Measurements from ENCODE around the gene COL4A2.

COL4A2 gene

GRCh38 chr13:110533771-110534670, 226.9 kb downstream of the COL4A2 start:
- no peak for DNase-seq (ENCODE audit: low read depth)

GRCh38 chr13:110535526-110535925, 228.4 kb downstream of the COL4A2 start:
- DNase-seq (ENCODE audit: low read depth) = no peak

- no peak for DNase-seq (ENCODE audit: low read depth)
These were observed 229.1 kb downstream of the COL4A2 start for GRCh38 chr13:110536006-110536693.

- DNase-seq (ENCODE audit: low read depth) = no peak
These were observed 231.5 kb downstream of the COL4A2 start for GRCh38 chr13:110538632-110539031.

GRCh38 chr13:110539894-110540293, 232.8 kb downstream of the COL4A2 start:
- DNase-seq (ENCODE audit: low read depth) = no peak

GRCh38 chr13:110540871-110541525, 233.9 kb downstream of the COL4A2 start:
- no peak for DNase-seq (ENCODE audit: low read depth)

GRCh38 chr13:110541526-110541920, 234.4 kb downstream of the COL4A2 start:
- no peak for DNase-seq (ENCODE audit: low read depth)

GRCh38 chr13:110542169-110542796, 235.2 kb downstream of the COL4A2 start:
- DNase-seq (ENCODE audit: low read depth) = no peak

GRCh38 chr13:110546378-110546777, 239.3 kb downstream of the COL4A2 start:
- DNase-seq (ENCODE audit: low read depth) = no peak

GRCh38 chr13:110546926-110547325, 239.8 kb downstream of the COL4A2 start:
- no peak for DNase-seq (ENCODE audit: low read depth)

GRCh38 chr13:110548891-110549794, 242.1 kb downstream of the COL4A2 start:
- DNase-seq (ENCODE audit: low read depth) = no peak

- no peak for DNase-seq (ENCODE audit: low read depth)
These were observed 242.7 kb downstream of the COL4A2 start for GRCh38 chr13:110549795-110550160.

- no peak for DNase-seq (ENCODE audit: low read depth)
These were observed 244.2 kb downstream of the COL4A2 start for GRCh38 chr13:110551284-110551683.

- DNase-seq (ENCODE audit: low read depth) = no peak
These were observed 245.7 kb downstream of the COL4A2 start for GRCh38 chr13:110552767-110553166.

- no peak for DNase-seq (ENCODE audit: low read depth)
These were observed 246.3 kb downstream of the COL4A2 start for GRCh38 chr13:110553417-110553816.

- no peak for DNase-seq (ENCODE audit: low read depth)
These were observed 247.2 kb downstream of the COL4A2 start for GRCh38 chr13:110554227-110554836.

- no peak for DNase-seq (ENCODE audit: low read depth)
These were observed 247.9 kb downstream of the COL4A2 start for GRCh38 chr13:110554946-110555345.

GRCh38 chr13:110555601-110556223, 248.6 kb downstream of the COL4A2 start:
- DNase-seq (ENCODE audit: low read depth) = no peak

GRCh38 chr13:110556224-110556606, 249.1 kb downstream of the COL4A2 start:
- no peak for DNase-seq (ENCODE audit: low read depth)

GRCh38 chr13:110557082-110557481, 250.0 kb downstream of the COL4A2 start:
- DNase-seq (ENCODE audit: low read depth) = no peak

Measured in stimulated activated CD8-positive, alpha-beta memory T cell treated with anti-CD3 and anti-CD28 coated beads, Interleukin-4, amount 100 ng/mL, for 24 hours (primary cell).